ENCODE data around the gene AP3S2. TPM values are rescaled to one million over a fixed set of nuclear protein-coding genes. Genes with fewer than 3 reads are reported as not detected.

AP3S2 gene
- total and polyA plus RNA-seq, 2 of the 4 experiments (the other 2 are of a cell fraction): 12.6 to 34.1 TPM

DNA sequence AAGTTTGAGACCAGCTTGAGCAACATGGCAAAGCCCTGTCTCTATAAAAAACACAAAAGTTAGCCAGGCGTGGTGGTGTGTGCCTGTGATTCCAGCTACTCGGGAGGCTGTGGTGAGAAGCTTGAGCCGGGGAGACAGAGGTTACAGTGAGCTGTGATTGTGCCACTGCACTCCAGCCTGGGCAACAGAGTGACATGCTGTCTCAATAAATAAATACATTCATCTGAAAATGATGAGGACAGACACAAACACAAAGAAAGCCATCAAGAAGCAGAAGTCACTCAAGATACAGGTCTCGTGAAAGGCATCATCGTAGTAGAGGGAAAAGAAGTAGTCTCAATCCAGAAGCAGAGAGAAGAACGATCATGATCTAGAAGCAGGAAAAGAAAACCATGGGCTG is 18.1 kb downstream of the AP3S2 start:
- no peak overlapping the region for H3K14ac ChIP-seq (replicated peaks; ENCODE audit: low read depth, low read length)
- H3K36me3 ChIP-seq (ENCODE audit: control insufficient read depth, insufficient read depth, low read length): peaks cover 16% of the 10 kb centered on the region
- no peak overlapping the region for H4K91ac ChIP-seq (ENCODE audit: insufficient read depth, low read depth, low read length)
- no peak overlapping the region for H3K4me2 ChIP-seq (ENCODE audit: low read depth, low read length)
- H3K23ac ChIP-seq (ENCODE audit: low read depth, low read length): no peak overlapping the region
- peaks cover 0 to 8% of the 10 kb centered on the region in 2 experiments; a peak in 1 of 4 replicates for H3K79me1 ChIP-seq (ENCODE audit: low read depth in 1 of 2, low read length in 2 of 2)
- POLR2A ChIA-PET (ENCODE audit: unreplicated experiment): no interaction called here
- H2AFZ ChIP-seq (replicated peaks; ENCODE audit: low read length, poor library complexity): no peak overlapping the region
- H2BK15ac ChIP-seq (ENCODE audit: low read depth, low read length): no peak overlapping the region
- no peak overlapping the region for H3K4ac ChIP-seq (ENCODE audit: low read depth, low read length)
- dilution Hi-C loops (cut with HindIII; ENCODE audit: low sequenced_read_pairs, unreplicated experiment): no loop called here
- 97% methylated on average over 3 of the region's 6 CpGs; no CpG with 5 or more reads in 1 of the 2 experiments for WGBS, 2 experiments (ENCODE audit: extremely low coverage in 2 of 2, insufficient read length in 1 of 2)
- no peak overlapping the region for H3K56ac ChIP-seq (ENCODE audit: extremely low read depth, insufficient read depth, low read length)
- H3K18ac ChIP-seq (ENCODE audit: low read depth, low read length): no peak overlapping the region
- no peak overlapping the region for H2BK20ac ChIP-seq (ENCODE audit: low read depth, low read length)
- H3K27me3 ChIP-seq (ENCODE audit: control insufficient read depth, insufficient read depth, low read length): no peaks in the 10 kb centered on the region
- H2AK9ac ChIP-seq (replicated peaks; ENCODE audit: low read depth, low read length, poor library complexity): no peak overlapping the region
- H3K9me3 ChIP-seq (ENCODE audit: control insufficient read depth, insufficient read depth, low read length): no peaks in the 10 kb centered on the region
- ATAC-seq (ENCODE audit: low read depth) (no peak), DNase-seq (no peak)
- CTCF ChIA-PET: interaction anchor here (1.6 to 4.3 kb wide), 2 partner anchors 12 to 115 kb away, joined by 8 to 59 read pairs; no protein-coding TSS in a partner anchor
- TF ChIP-seq RFX5 (IDR thresholded peaks at IDR 0.05; ENCODE audit: low read depth, low read length) (no peak), MAFK (IDR thresholded peaks at IDR 0.05; ENCODE audit: low read depth, low read length) (no peak), RAD21 (IDR thresholded peaks at IDR 0.05; ENCODE audit: low read length) (no peak), CHD1 (IDR thresholded peaks at IDR 0.05; ENCODE audit: low read depth, low read length) (no peak), NFE2L2 (IDR thresholded peaks at IDR 0.05; ENCODE audit: low read depth, low read length) (no peak), FOS (IDR thresholded peaks at IDR 0.05; ENCODE audit: low read depth, low read length) (no peak), CEBPB (IDR thresholded peaks at IDR 0.05; ENCODE audit: low read depth, low read length) (no peak), POLR2A (IDR thresholded peaks at IDR 0.05; ENCODE audit: low read depth, low read length) (no peak), MXI1 (IDR thresholded peaks at IDR 0.05; ENCODE audit: borderline replicate concordance, low read depth, low read length) (no peak), SMC3 (IDR thresholded peaks at IDR 0.05; ENCODE audit: low read depth, low read length) (no peak), CTCF (conservative IDR thresholded peaks at IDR 0.05; ENCODE audit: low read depth, low read length) (no peak), MAZ (IDR thresholded peaks at IDR 0.05; ENCODE audit: borderline replicate concordance, low read depth, low read length) (no peak), BHLHE40 (IDR thresholded peaks at IDR 0.05; ENCODE audit: low read depth, low read length) (no peak), RCOR1 (IDR thresholded peaks at IDR 0.05; ENCODE audit: insufficient replicate concordance, low read length) (no peak)
- TF ChIP-seq, protein P1, sequence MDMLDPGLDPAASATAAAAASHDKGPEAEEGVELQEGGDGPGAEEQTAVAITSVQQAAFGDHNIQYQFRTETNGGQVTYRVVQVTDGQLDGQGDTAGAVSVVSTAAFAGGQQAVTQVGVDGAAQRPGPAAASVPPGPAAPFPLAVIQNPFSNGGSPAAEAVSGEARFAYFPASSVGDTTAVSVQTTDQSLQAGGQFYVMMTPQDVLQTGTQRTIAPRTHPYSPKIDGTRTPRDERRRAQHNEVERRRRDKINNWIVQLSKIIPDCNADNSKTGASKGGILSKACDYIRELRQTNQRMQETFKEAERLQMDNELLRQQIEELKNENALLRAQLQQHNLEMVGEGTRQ (IDR thresholded peaks at IDR 0.05; ENCODE audit: low read depth, low read length): no peak
- TF ChIP-seq, protein P2, sequence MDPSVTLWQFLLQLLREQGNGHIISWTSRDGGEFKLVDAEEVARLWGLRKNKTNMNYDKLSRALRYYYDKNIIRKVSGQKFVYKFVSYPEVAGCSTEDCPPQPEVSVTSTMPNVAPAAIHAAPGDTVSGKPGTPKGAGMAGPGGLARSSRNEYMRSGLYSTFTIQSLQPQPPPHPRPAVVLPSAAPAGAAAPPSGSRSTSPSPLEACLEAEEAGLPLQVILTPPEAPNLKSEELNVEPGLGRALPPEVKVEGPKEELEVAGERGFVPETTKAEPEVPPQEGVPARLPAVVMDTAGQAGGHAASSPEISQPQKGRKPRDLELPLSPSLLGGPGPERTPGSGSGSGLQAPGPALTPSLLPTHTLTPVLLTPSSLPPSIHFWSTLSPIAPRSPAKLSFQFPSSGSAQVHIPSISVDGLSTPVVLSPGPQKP (IDR thresholded peaks at IDR 0.05; ENCODE audit: borderline replicate concordance, low read depth, low read length): no peak
- no peak overlapping the region for H3K27ac ChIP-seq (ENCODE audit: insufficient read depth, low read length)
- 0 out of 2 replicates have a peak, but pooled peaks cover 3% of the 10 kb centered on the region for H3K9me1 ChIP-seq (ENCODE audit: insufficient read depth, low read length)
- H4K5ac ChIP-seq (ENCODE audit: low read depth, low read length): no peak overlapping the region
- H3K9ac ChIP-seq (ENCODE audit: low read depth, low read length): no peak overlapping the region
- in situ Hi-C loops (cut with MboI; ENCODE audit: low sequenced_read_pairs): loop anchor here (5.0 kb wide), 1 partner anchor 118 kb away; no protein-coding TSS in a partner anchor
- H4K20me1 ChIP-seq (ENCODE audit: insufficient read depth, low read length): no peaks in the 10 kb centered on the region
- H2BK5ac ChIP-seq (ENCODE audit: low read depth, low read length, poor library complexity, severe bottlenecking): no peak overlapping the region
- H3K4me1 ChIP-seq (ENCODE audit: control insufficient read depth, insufficient read depth, low read length): no peaks in the 10 kb centered on the region
- intact Hi-C loops (cut with micrococcal nuclease): loop anchor here (1.0 to 2.0 kb wide), 3 partner anchors 61 to 135 kb away; partner anchors contain the start of gene ANPEP
- no TSS peak for BruUV-seq (replicated peaks)
- no peak overlapping the region for H2BK120ac ChIP-seq (ENCODE audit: low read depth, low read length)
- H2AK5ac ChIP-seq (ENCODE audit: low read depth, low read length): no peak overlapping the region
- H3K4me3 ChIP-seq (ENCODE audit: insufficient read depth, low read depth, low read length): no peak overlapping the region
- no peak overlapping the region for H4K8ac ChIP-seq (ENCODE audit: low read depth in 2 of 2, low read length in 2 of 2)
